ENCODE data around the gene E4F1. TPM values are rescaled to one million over a fixed set of nuclear protein-coding genes. Genes with fewer than 3 reads are reported as not detected.

The E4F1 gene
- polyA plus RNA-seq, 3 donors: 4.9 to 50.9 (median 5.8) TPM

GRCh38 chr16:2267913-2268666 lies 44.7 kb downstream of the E4F1 start, which contains the start of gene RNPS1:
Gene RNPS1, minus strand, starts transcription at chr16:2268126. Its CDS starts 3,483 bp downstream, at chr16:2264643.
- Histone ChIP-seq H3K4me3 (replicated peaks in 1 of 3; ENCODE audit: low read depth in 2 of 3, low read length in 3 of 3) (peak within 1 kb of the TSS; percentile 67 to 88 (median 72)), H3K79me2 (ENCODE audit: insufficient read depth, low read length) (peaks cover 64% of the 10 kb centered on the region), H3K4me2 (replicated peaks; ENCODE audit: extremely low read depth, low read length, poor library complexity, severe bottlenecking) (peak within 1 kb of the TSS; percentile 94), H3K4me1 (ENCODE audit: control insufficient read depth in 1 of 2, insufficient read depth in 2 of 2, low read length in 2 of 2) (peaks cover 27 to 41% of the 10 kb centered on the region in 2 donors), H3K36me3 (replicated peaks in 1 of 2; ENCODE audit: control insufficient read depth in 1 of 2, insufficient read depth in 2 of 2, low read length in 2 of 2) (peaks cover 13 to 19% of the 10 kb centered on the region in 2 donors), H3K27ac (ENCODE audit: low read depth in 1 of 2, low read length in 2 of 2) (peak within 1 kb of the TSS; percentile 92 to 97), H4K20me1 (ENCODE audit: insufficient read depth, low read length) (peaks cover 44% of the 10 kb centered on the region), H3K9me3 (replicated peaks in 1 of 2; ENCODE audit: control insufficient read depth in 1 of 2, insufficient read depth in 1 of 2, low read length in 2 of 2) (no peaks in the 10 kb centered on the region), H2AFZ (ENCODE audit: insufficient read depth, low read depth, low read length, poor library complexity, severe bottlenecking) (peak within 1 kb of the TSS; percentile 84), H3K9ac (ENCODE audit: insufficient read depth, low read length, poor library complexity, severe bottlenecking) (peak within 1 kb of the TSS; percentile 89), H3K27me3 (ENCODE audit: control insufficient read depth in 2 of 2, insufficient read depth in 2 of 2, low read length in 2 of 2) (no peaks in the 10 kb centered on the region)
- WGBS (ENCODE audit: insufficient coverage): under 1% methylated on average over 88 of the region's 88 CpGs
- Mint-ChIP-seq H3K4me3 (peak within 1 kb of the TSS; percentile 86 to 96), H3K36me3 (peaks cover 16 to 23% of the 10 kb centered on the region in 2 donors), H3K27ac (peak within 1 kb of the TSS; percentile 95 to 100 (median 99)), H3K4me1 (peaks cover 39% of the 10 kb centered on the region), H3K9me3 (no peaks in the 10 kb centered on the region), H3K27me3 (ENCODE audit: low read depth in 3 of 3) (peaks cover 0 to 4% (median 2%) of the 10 kb centered on the region in 3 donors)
- intact Hi-C loops (cut with micrococcal nuclease): loop anchor here (5.0 kb wide), 3 partner anchors 46 to 239 kb away; partner anchors contain the start of genes MLST8 (in 2 of the 2) and E4F1 (in 1 of the 2)
- peak; percentile 93 to 98 (median 96) for DNase-seq
- no peak for TF ChIP-seq CTCF (IDR thresholded peaks at IDR 0.05)

- TF ChIP-seq CTCF (IDR thresholded peaks at IDR 0.05): no peak
- Histone ChIP-seq H3K27me3 (ENCODE audit: control insufficient read depth in 2 of 2, insufficient read depth in 2 of 2, low read length in 2 of 2) (no peaks in the 10 kb centered on the region), H3K4me2 (replicated peaks; ENCODE audit: extremely low read depth, low read length, poor library complexity, severe bottlenecking) (peak overlapping the region; percentile 94), H3K27ac (ENCODE audit: low read depth in 1 of 2, low read length in 2 of 2) (no peak overlapping the region), H3K4me3 (replicated peaks in 1 of 3; ENCODE audit: low read depth in 2 of 3, low read length in 3 of 3) (no peak overlapping the region), H2AFZ (ENCODE audit: insufficient read depth, low read depth, low read length, poor library complexity, severe bottlenecking) (no peak overlapping the region), H3K9me3 (replicated peaks in 1 of 2; ENCODE audit: control insufficient read depth in 1 of 2, insufficient read depth in 1 of 2, low read length in 2 of 2) (no peaks in the 10 kb centered on the region), H3K4me1 (ENCODE audit: control insufficient read depth in 1 of 2, insufficient read depth in 2 of 2, low read length in 2 of 2) (peaks cover 27 to 43% of the 10 kb centered on the region in 2 donors), H3K79me2 (ENCODE audit: insufficient read depth, low read length) (peaks cover 45% of the 10 kb centered on the region), H4K20me1 (ENCODE audit: insufficient read depth, low read length) (peaks cover 25% of the 10 kb centered on the region), H3K36me3 (replicated peaks in 1 of 2; ENCODE audit: control insufficient read depth in 1 of 2, insufficient read depth in 2 of 2, low read length in 2 of 2) (no peaks in the 10 kb centered on the region), H3K9ac (ENCODE audit: insufficient read depth, low read length, poor library complexity, severe bottlenecking) (peak overlapping the region; percentile 89)
- H3K27me3 Mint-ChIP-seq (ENCODE audit: low read depth in 3 of 3): peaks cover 0 to 4% (median 2%) of the 10 kb centered on the region in 3 donors
- H3K36me3 Mint-ChIP-seq: peaks cover 2 to 8% of the 10 kb centered on the region in 2 donors
- intact Hi-C loops (cut with micrococcal nuclease): loop anchor here in 1 of 2 donors (10.0 kb wide), 1 partner anchor 235 kb away; no protein-coding TSS in a partner anchor
- 94% methylated on average over 7 of the region's 9 CpGs for WGBS (ENCODE audit: insufficient coverage)
- no peaks in the 10 kb centered on the region for H3K9me3 Mint-ChIP-seq
- no peak overlapping the region for H3K4me3 Mint-ChIP-seq
- peaks cover 36% of the 10 kb centered on the region for H3K4me1 Mint-ChIP-seq
- no peak overlapping the region for H3K27ac Mint-ChIP-seq
- DNase-seq: no peak
These were observed 46.7 kb downstream of the E4F1 start for GRCh38 chr16:2270070-2270462.
